HG02678 (cell line): Measurements from ENCODE around the gene PDCD6IP.

ENCODE experiments used
- ATAC-seq: cut with Tn5 transposase; IDR thresholded peaks from one replicate; pipeline ENCODE4 v1.9.1; 2021; ENCODE audit warnings: mild to moderate bottlenecking, moderate library complexity; ENCODE audit not compliant: unreplicated experiment

The PDCD6IP gene

DNA sequence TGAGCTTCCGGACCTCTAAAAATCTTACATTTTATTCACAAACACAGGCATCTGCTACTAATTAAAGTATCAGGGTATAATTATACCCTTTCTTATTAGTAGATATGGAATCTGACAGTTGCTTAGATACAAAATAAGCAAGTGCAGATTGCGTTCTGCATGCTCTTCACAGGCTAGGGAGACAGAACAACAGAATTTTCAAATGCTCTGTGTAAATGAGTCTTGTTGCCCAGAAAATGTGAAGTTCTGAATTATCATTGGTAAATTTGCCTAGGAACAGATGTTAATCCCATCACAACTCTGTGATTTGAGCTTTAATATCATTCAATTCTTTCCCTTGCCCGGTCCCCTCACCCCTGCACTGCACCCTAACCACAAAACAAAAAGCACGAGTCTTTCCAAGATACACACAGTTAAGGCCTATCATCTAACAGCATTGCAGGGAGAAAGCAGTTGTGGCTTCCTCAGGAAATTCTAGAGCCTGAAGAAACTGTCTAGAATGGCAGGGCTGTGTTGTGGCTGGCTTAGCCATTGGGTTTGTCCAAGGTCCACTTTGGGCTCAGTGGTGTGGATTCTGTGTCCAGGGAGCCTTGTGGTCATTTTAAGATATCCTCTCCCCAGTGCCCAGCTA, 119.8 kb downstream of the PDCD6IP start:
- no peak for ATAC-seq
